ENCODE data around the gene LGMN.
A peak's percentile ranks its signal among the peaks of the same experiment; 100 is the strongest.

LGMN gene

DNA sequence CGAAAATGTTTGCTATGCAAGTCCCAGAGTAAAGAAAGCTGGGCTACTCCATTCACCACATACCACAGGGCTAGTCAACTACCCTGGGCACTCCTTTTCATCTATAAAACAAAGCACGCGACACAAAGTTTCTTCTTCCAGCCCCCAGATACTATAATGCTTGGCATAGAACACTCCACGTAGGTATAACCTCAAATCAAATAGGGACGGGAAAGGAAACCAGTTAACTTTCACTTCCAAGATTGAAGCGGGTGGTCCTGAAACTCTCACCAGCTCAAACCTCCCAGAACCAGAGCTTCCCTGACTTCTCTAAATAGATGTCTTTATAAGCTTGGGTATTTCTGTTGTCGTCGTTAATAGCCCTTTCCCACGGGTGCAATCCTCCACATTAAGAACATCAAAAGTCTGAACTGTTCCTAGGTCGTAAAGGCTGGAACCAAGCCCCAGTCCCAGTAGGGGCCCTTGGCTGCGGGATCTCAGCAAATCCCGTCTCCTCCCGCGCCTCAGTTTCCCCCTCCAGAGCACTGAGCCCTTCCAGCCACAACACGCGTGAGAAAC, 647 bp downstream of the LGMN start:
- TF ChIP-seq, protein P1, sequence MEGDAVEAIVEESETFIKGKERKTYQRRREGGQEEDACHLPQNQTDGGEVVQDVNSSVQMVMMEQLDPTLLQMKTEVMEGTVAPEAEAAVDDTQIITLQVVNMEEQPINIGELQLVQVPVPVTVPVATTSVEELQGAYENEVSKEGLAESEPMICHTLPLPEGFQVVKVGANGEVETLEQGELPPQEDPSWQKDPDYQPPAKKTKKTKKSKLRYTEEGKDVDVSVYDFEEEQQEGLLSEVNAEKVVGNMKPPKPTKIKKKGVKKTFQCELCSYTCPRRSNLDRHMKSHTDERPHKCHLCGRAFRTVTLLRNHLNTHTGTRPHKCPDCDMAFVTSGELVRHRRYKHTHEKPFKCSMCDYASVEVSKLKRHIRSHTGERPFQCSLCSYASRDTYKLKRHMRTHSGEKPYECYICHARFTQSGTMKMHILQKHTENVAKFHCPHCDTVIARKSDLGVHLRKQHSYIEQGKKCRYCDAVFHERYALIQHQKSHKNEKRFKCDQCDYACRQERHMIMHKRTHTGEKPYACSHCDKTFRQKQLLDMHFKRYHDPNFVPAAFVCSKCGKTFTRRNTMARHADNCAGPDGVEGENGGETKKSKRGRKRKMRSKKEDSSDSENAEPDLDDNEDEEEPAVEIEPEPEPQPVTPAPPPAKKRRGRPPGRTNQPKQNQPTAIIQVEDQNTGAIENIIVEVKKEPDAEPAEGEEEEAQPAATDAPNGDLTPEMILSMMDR (IDR thresholded peaks at IDR 0.05): no peak
- Histone ChIP-seq H3K4me3 (peak overlapping the region; percentile 79), H3K27ac (peak overlapping the region; percentile 92)
- DNase-seq (ENCODE audit: low spot score): no peak

DNA sequence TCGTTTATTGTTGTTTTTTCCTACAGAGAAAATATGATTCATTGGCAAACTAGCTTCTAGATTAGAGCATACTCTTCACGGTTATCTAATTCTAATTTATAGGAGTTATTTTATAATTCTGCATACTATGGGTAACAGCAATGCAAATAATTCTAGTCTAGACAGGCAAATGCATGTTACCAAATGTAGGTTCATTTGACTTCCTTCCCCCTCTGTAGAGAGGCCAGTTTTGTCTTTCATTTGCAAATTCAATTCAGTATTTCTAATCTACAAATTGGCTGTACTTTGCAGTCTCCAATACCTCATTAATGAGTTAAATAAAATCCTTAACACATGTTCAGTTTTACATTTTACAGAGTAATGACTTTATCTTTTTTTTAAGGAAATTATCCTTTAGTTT, 4.2 kb downstream of the LGMN start:
- no peak for DNase-seq (ENCODE audit: low spot score)
- Histone ChIP-seq H3K27ac (no peak overlapping the region), H3K4me3 (no peak overlapping the region)
- TF ChIP-seq, protein P1 (IDR thresholded peaks at IDR 0.05): no peak

DNA sequence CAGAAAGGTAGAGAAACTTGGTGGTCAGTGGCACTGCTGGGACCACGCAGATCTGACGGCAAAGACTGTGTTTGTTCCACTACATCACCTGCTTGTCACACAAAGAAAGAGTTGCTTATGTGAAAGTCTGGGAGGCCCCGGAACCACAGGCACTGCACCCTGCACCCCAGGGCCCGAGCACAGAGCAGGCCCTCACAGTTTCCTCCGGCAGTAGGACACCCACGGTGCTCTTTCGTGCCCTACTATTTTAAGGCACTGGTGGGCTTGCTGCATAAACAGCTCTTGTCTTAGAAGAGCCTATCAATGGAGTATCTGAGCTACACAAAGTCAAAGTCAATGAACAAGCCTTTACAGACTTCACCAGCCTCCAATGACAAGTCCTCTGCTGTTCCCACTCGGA, 8.0 kb downstream of the LGMN start:
- no peak for DNase-seq (ENCODE audit: low spot score)
- TF ChIP-seq, protein P1 (IDR thresholded peaks at IDR 0.05): no peak
- H3K4me3 ChIP-seq: no peak overlapping the region

DNA sequence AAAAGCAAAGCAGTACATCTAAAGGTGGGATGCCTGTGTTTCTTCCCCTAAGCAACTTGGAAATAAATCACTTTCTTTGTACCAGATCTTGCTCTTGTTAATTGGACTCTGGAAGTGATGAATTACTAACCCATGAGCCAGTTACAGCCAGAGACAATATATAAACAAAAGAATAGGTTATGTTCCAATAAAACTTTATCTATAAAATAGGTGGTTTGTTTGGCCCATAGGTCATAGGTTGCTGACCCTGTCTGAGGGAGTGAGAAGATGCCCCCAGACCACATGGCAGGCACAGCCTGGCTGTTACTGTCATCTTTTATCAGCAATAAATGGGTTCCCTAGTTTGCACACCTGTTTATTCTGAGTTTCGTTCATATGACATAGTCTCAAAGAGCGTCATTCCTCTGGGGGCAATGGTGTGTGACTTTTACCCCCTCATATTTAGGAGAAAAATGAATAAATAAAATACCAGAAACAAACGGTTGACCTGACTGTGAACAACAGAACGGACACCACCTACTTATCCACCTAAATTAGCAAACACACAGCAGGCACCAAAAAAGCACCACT, 10.7 kb downstream of the LGMN start:
- TF ChIP-seq, protein P1 (IDR thresholded peaks at IDR 0.05): no peak
- DNase-seq (ENCODE audit: low spot score): no peak
- H3K27ac ChIP-seq: peak overlapping the region in 1 of 2 donors; percentile 35
- no peak overlapping the region for H3K4me3 ChIP-seq

More for the DNA sequence above, 8.0 kb downstream of the LGMN start:
- H3K27ac ChIP-seq: no peak overlapping the region

DNA sequence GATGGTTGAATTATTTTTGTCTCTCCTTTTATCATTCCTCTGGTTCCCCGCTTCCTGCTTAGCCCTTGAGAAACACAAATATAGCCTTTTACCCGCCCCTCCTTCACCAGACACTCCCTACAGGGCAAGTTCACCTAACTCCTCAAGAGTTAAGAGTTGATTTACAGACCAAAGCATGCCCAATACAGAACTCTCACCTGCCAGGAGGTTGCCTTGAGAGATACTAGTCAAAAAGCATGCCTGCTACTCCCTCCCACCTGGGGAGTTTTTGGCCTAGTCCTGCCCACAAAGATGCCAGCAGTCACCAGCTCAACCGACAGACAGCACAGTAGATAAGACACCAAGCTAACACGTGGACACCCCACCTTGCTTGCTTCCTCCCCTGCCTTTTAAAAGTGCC, 11.2 kb downstream of the LGMN start:
- TF ChIP-seq, protein P1 (IDR thresholded peaks at IDR 0.05): no peak
- Histone ChIP-seq H3K27ac (peak overlapping the region in 1 of 2 donors; percentile 35), H3K4me3 (no peak overlapping the region)
- no peak for DNase-seq (ENCODE audit: low spot score)

DNA sequence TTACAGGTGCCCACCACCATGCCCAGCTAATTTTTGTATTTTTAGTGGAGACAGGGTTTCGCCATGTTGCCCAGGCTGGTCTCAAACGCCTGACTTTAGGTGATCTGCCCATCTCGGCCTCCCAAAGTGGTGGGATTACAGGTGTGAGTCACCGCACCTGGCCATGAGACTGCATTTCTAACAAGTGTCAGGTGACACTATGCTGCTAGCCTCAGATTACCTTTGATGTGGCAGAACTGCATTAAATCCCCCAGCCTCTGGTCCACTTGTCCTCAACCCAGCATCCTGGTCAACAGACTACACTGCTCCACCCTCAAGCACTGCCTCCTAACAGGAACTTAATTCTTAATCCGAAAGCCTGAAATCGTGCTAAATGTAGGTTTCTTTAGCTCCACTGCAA, 13.1 kb downstream of the LGMN start:
- TF ChIP-seq, protein P1 (IDR thresholded peaks at IDR 0.05): no peak
- Histone ChIP-seq H3K27ac (no peak overlapping the region), H3K4me3 (no peak overlapping the region)
- no peak for DNase-seq (ENCODE audit: low spot score)

DNA sequence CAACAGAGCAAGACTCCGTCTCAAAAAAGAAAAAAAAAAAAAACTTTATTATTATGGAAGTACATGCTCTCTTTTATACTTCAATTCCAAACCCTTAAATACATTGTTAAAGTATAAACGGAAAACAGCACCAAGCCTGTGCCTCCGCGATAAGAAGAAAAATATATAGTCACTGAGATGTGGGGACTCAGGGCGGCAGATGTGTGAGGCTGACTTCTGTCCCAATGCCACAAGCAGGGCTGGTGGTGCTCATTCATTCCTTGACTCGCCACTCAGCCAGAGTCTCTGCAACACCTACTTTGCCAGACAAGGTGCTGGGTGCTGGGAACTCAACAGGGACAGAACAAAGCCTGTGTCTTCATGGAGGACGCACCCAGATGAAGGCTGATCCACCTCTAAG, 13.8 kb downstream of the LGMN start:
- DNase-seq (ENCODE audit: low spot score): no peak
- TF ChIP-seq, protein P1 (IDR thresholded peaks at IDR 0.05): no peak
- no peak overlapping the region for H3K4me3 ChIP-seq
- no peak overlapping the region for H3K27ac ChIP-seq

All from coronary artery (tissue), 2 donors.